Measurements from ENCODE around the gene LIAS. TPM values are rescaled to one million over a fixed set of nuclear protein-coding genes. Genes with fewer than 3 reads are reported as not detected.

Gene LIAS
- total and polyA plus RNA-seq, 2 of the 13 experiments (the other 11 are each of a cell fraction or from before 2014, with no cell fraction given), result 16.0 to 16.6 TPM

- TF ChIP-seq FOXM1 (CRISPR knock-in tag; IDR thresholded peaks at IDR 0.05) (peak; percentile 89; the same call in 1 of the 2 replicates), ONECUT2 (CRISPR knock-in tag; IDR thresholded peaks at IDR 0.05) (peak; percentile 60), PLRG1 (conservative IDR thresholded peaks at IDR 0.05) (no peak), MIER3 (CRISPR knock-in tag; IDR thresholded peaks at IDR 0.05; ENCODE audit: borderline replicate concordance) (peak; percentile 38; the same call in 1 of the 2 replicates), THAP8 (CRISPR knock-in tag; IDR thresholded peaks at IDR 0.05; ENCODE audit: borderline replicate concordance) (peak; percentile 82; the same call in 1 of the 2 replicates), SP1 (IDR thresholded peaks at IDR 0.05) (peak; percentile 83; the same call in 1 of the 2 replicates), SP1 (CRISPR knock-in tag; IDR thresholded peaks at IDR 0.05) (peak; percentile 95), SALL2 (CRISPR knock-in tag; IDR thresholded peaks at IDR 0.05) (peak; percentile 88; the same call in 1 of the 2 replicates), SOX6 (IDR thresholded peaks at IDR 0.05) (no peak), SOX6 (CRISPR knock-in tag; IDR thresholded peaks at IDR 0.05) (peak; percentile 81; the same call in 1 of the 2 replicates), FOXK2 (IDR thresholded peaks at IDR 0.05) (peak; percentile 51; the same call in 1 of the 2 replicates), ZNF713 (CRISPR knock-in tag; IDR thresholded peaks at IDR 0.05) (0 out of 2 replicates have a peak, but pooled peaks have one; percentile 67), PHF8 (CRISPR knock-in tag; IDR thresholded peaks at IDR 0.05) (peak; percentile 90), ZNF597 (CRISPR knock-in tag; IDR thresholded peaks at IDR 0.05) (no peak), GLMP (CRISPR knock-in tag; IDR thresholded peaks at IDR 0.05; ENCODE audit: borderline replicate concordance) (no peak), HOXA5 (CRISPR knock-in tag; IDR thresholded peaks at IDR 0.05) (peak; percentile 88), MAX (IDR thresholded peaks at IDR 0.05) (peak; percentile 93), ZBTB7B (CRISPR knock-in tag; IDR thresholded peaks at IDR 0.05) (no peak; the same call in 1 of the 2 replicates), MYNN (CRISPR knock-in tag; IDR thresholded peaks at IDR 0.05; ENCODE audit: low read depth) (no peak; the same call in 1 of the 2 replicates), ZNF615 (CRISPR knock-in tag; IDR thresholded peaks at IDR 0.05; ENCODE audit: borderline replicate concordance) (no peak), ZNF556 (CRISPR knock-in tag; IDR thresholded peaks at IDR 0.05; ENCODE audit: borderline replicate concordance) (peak; percentile 57; the same call in 1 of the 2 replicates), PTBP1 (IDR thresholded peaks at IDR 0.05; ENCODE audit: low read depth, low read length, poor library complexity, severe bottlenecking) (peak; percentile 93), ZMAT3 (CRISPR knock-in tag; conservative IDR thresholded peaks at IDR 0.05) (peak; percentile 96), TFE3 (CRISPR knock-in tag; IDR thresholded peaks at IDR 0.05) (peak; percentile 68), MTA3 (CRISPR knock-in tag; IDR thresholded peaks at IDR 0.05) (no peak), ZNF780A (CRISPR knock-in tag; IDR thresholded peaks at IDR 0.05) (peak; percentile 71), ZNF441 (CRISPR knock-in tag; IDR thresholded peaks at IDR 0.05; ENCODE audit: borderline replicate concordance) (peak; percentile 82; the same call in 1 of the 2 replicates), TBL1XR1 (IDR thresholded peaks at IDR 0.05; ENCODE audit: borderline replicate concordance, low read length, partially characterized antibody) (peak; percentile 81)
Measured at GRCh38 chr4:39527296-39528060, 68.6 kb downstream of the LIAS start, which contains the start of gene UGDH (continued).

All from HepG2 (cell line).